AG04450 (cell line): ENCODE data around the gene CDH22. TPM values are rescaled to one million over a fixed set of nuclear protein-coding genes. Genes with fewer than 3 reads are reported as not detected.

Experiments used
- CTCF ChIA-PET: fragments of 300-600, 350-600 bp; formaldehyde crosslinking; extraction: SDS; loops from one replicate; lab custom pipeline; 2022; ENCODE audit warnings: antibody characterized with exemption, inconsistent platforms; lab: Charles Lee
- POLR2A ChIA-PET: fragments of 350-600 bp; formaldehyde crosslinking; extraction: SDS; loops from one replicate; lab custom pipeline; 2021; ENCODE audit warnings: antibody characterized with exemption, inconsistent platforms; lab: Yijun Ruan, JAX
- DNase-seq: peaks from one replicate; pipeline ENCODE4 v3.0.0-alpha.2; 2011; ENCODE audit warnings: low read depth, low spot score
- H3K27ac ChIP-seq: one replicate; pipeline ENCODE4 v1.5.1; 2012; ENCODE audit warnings: low read depth, low read length, control low read depth
- H3K27me3 ChIP-seq: one replicate; pipeline ENCODE4 v1.6.0; 2012; ENCODE audit warnings: low read length; ENCODE audit not compliant: control insufficient read depth, insufficient read depth
- H3K4me3 ChIP-seq: 2 replicates; pipeline ENCODE4 v1.5.1; 2011; ENCODE audit warnings: mild to moderate bottlenecking, low read depth, low read length, control low read depth
- H3K9me3 ChIP-seq: 2 replicates; pipeline ENCODE4 v1.5.1; 2012; ENCODE audit warnings: low read length; ENCODE audit not compliant: control insufficient read depth, insufficient read depth
- polyA plus RNA-seq: library from polyadenylated mRNA; depleted of rRNA; stranded (reverse); fragments of >200 nt; gene quantifications from 2 replicates; pipeline ENCODE4 v1.2.3, GENCODE V29; 2011
- TF ChIP-seq, protein P1 (sequence below): IDR thresholded peaks from 2 replicates; pipeline ENCODE4 v1.5.1; 2011; ENCODE audit warnings: low read depth, low read length, control low read depth, inconsistent platforms

Gene CDH22
- polyA plus RNA-seq, 1 experiment = not detected

GRCh38 chr20:46194409-46194808, 113.9 kb downstream of the CDH22 start:
- ChIA-PET CTCF (interaction anchor here (1.1 kb wide), 1 partner anchor 21 kb away, joined by 3 read pairs; no protein-coding TSS in a partner anchor), POLR2A (no interaction called here)
- Histone ChIP-seq H3K9me3 (no peaks in the 10 kb centered on the region; the same call in 1 of the 2 replicates), H3K27me3 (peaks cover 3% of the 10 kb centered on the region), H3K27ac (no peak overlapping the region), H3K4me3 (no peak overlapping the region)
- DNase-seq = no peak
- TF ChIP-seq, protein P1, sequence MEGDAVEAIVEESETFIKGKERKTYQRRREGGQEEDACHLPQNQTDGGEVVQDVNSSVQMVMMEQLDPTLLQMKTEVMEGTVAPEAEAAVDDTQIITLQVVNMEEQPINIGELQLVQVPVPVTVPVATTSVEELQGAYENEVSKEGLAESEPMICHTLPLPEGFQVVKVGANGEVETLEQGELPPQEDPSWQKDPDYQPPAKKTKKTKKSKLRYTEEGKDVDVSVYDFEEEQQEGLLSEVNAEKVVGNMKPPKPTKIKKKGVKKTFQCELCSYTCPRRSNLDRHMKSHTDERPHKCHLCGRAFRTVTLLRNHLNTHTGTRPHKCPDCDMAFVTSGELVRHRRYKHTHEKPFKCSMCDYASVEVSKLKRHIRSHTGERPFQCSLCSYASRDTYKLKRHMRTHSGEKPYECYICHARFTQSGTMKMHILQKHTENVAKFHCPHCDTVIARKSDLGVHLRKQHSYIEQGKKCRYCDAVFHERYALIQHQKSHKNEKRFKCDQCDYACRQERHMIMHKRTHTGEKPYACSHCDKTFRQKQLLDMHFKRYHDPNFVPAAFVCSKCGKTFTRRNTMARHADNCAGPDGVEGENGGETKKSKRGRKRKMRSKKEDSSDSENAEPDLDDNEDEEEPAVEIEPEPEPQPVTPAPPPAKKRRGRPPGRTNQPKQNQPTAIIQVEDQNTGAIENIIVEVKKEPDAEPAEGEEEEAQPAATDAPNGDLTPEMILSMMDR = no peak

- Histone ChIP-seq H3K9me3 (no peaks in the 10 kb centered on the region), H3K27ac (no peak overlapping the region), H3K4me3 (no peak overlapping the region), H3K27me3 (peaks cover 3% of the 10 kb centered on the region)
- CTCF ChIA-PET = interaction anchor here (0.5 kb wide), 1 partner anchor 170 kb away, joined by 3 read pairs; no protein-coding TSS in a partner anchor
- TF ChIP-seq, protein P1 = no peak
- DNase-seq = no peak
- POLR2A ChIA-PET = no interaction called here
Measured at GRCh38 chr20:46192376-46192944, 115.8 kb downstream of the CDH22 start.

- Histone ChIP-seq H3K9me3 (no peaks in the 10 kb centered on the region), H3K4me3 (no peak overlapping the region), H3K27me3 (peaks cover 3% of the 10 kb centered on the region), H3K27ac (no peak overlapping the region)
- TF ChIP-seq, protein P1 = no peak
- DNase-seq = no peak
- ChIA-PET CTCF (no interaction called here), POLR2A (no interaction called here)
Measured at GRCh38 chr20:46191611-46192010, 116.7 kb downstream of the CDH22 start.

- ChIA-PET POLR2A (no interaction called here), CTCF (no interaction called here)
- no peak overlapping the region for H3K4me3 ChIP-seq
- H3K9me3 ChIP-seq = no peaks in the 10 kb centered on the region
- no peak overlapping the region for H3K27ac ChIP-seq
- DNase-seq = no peak
- peaks cover 3% of the 10 kb centered on the region for H3K27me3 ChIP-seq
- TF ChIP-seq, protein P1 = no peak
Measured at GRCh38 chr20:46191168-46191540, 117.1 kb downstream of the CDH22 start.

DNA sequence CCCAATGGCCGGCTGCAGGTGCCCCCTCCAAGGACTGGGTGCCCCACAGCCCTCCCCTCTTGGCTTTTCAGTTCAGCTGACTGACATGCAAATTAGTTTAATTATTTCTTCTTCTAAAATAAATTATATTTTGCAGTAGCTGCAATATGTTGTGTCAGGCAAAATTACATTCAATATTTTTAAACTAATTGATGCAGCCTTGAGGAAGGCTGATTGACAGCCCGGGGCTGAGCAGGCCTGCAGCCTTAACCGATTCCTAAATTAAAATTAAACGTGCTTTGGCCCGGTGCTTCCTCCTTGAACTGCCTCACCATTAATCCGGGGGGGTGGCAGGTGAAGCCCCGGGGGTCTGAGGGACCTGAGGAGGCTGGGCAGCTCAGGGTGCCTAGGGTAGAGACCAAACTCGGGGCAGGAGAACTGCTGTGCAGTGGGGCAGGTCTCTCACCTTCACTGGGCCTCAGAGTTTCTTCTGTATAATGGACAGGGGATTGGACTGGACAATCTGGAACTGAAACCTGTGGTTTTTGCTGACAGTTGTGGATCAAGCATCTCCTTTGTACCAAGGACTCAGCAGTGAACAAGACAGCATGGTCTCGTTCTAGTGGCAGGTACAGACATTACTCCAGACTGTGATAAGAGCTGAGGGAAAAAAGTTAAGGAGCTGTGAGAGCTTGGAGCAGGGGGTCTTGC, 117.7 kb downstream of the CDH22 start:
- no peak for DNase-seq
- TF ChIP-seq, protein P1 = no peak
- ChIA-PET POLR2A (no interaction called here), CTCF (no interaction called here)
- Histone ChIP-seq H3K9me3 (no peaks in the 10 kb centered on the region), H3K4me3 (no peak overlapping the region), H3K27ac (no peak overlapping the region), H3K27me3 (peaks cover 3% of the 10 kb centered on the region)
